HuH-7 (cell line): ENCODE results near the gene CSPG4.
"Not testable (repeated sequence)": the region's sequence is repeated elsewhere in the genome, so short reads cannot be mapped to it uniquely, and the experiment has no call there.

ENCODE experiments used
- DNase-seq: peaks from one replicate; pipeline ENCODE4 v3.0.0; 2011; ENCODE audit warnings: low spot score

CSPG4 gene, protein sequence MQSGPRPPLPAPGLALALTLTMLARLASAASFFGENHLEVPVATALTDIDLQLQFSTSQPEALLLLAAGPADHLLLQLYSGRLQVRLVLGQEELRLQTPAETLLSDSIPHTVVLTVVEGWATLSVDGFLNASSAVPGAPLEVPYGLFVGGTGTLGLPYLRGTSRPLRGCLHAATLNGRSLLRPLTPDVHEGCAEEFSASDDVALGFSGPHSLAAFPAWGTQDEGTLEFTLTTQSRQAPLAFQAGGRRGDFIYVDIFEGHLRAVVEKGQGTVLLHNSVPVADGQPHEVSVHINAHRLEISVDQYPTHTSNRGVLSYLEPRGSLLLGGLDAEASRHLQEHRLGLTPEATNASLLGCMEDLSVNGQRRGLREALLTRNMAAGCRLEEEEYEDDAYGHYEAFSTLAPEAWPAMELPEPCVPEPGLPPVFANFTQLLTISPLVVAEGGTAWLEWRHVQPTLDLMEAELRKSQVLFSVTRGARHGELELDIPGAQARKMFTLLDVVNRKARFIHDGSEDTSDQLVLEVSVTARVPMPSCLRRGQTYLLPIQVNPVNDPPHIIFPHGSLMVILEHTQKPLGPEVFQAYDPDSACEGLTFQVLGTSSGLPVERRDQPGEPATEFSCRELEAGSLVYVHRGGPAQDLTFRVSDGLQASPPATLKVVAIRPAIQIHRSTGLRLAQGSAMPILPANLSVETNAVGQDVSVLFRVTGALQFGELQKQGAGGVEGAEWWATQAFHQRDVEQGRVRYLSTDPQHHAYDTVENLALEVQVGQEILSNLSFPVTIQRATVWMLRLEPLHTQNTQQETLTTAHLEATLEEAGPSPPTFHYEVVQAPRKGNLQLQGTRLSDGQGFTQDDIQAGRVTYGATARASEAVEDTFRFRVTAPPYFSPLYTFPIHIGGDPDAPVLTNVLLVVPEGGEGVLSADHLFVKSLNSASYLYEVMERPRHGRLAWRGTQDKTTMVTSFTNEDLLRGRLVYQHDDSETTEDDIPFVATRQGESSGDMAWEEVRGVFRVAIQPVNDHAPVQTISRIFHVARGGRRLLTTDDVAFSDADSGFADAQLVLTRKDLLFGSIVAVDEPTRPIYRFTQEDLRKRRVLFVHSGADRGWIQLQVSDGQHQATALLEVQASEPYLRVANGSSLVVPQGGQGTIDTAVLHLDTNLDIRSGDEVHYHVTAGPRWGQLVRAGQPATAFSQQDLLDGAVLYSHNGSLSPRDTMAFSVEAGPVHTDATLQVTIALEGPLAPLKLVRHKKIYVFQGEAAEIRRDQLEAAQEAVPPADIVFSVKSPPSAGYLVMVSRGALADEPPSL (N-terminal part only)

DNA sequence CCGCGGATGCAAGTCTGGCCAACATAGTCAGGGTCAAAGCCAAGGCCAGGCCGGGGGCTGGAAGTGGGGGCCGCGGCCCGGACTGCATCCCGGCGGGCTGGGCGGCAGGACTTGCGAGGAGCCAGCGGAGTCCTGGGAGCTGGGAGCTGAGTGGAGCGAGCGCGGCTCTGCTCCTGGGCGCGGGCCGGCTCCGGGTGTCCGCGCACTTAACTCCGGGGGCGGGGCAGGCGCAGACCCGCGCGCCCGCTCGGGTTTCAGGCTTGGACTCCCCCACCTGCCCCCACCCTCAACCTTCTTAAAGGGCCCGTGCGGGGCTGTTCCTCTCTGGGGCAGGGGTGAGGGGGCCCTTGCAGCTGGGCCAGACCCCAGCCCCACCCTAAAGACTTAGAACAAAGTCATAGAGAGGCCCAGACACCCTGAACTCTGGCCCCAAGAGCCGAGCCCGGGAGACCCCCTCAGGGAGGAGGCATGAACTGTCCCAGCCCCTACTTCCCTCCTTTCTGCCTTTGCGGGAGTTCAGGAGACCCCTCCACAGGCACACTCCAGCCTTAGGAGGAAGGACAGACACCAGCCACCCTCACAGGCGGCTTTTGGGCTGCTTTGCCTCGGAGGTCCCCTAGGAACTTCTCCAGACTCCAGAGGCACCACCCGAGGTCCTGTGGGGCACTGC lies at the start of gene CSPG4:
Gene CSPG4 (minus strand): TSS at position 181 of the 670 bp plus-strand sequence. CDS start 93 bp downstream, at position 88.
- peak; percentile 83 for DNase-seq

DNA sequence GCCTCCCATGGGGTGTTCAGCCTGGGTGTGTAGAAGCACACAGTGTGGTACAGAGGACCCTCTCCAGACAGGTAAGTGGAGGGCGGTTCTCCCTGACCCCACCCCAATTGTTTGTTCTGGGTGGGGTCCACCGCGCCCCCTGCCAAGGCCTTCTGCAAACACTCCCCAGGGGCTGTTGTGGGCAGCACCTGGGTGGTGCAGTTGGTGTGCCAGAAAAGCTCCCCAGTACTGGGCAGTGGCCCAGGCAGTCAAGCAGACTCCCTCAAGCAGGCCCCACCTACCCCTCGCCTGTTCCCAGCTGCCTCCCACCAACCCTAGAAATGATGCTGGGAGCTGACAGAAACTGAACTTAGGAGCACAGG lies 49.7 kb upstream of the CSPG4 start:
- not testable (repeated sequence) for DNase-seq

DNA sequence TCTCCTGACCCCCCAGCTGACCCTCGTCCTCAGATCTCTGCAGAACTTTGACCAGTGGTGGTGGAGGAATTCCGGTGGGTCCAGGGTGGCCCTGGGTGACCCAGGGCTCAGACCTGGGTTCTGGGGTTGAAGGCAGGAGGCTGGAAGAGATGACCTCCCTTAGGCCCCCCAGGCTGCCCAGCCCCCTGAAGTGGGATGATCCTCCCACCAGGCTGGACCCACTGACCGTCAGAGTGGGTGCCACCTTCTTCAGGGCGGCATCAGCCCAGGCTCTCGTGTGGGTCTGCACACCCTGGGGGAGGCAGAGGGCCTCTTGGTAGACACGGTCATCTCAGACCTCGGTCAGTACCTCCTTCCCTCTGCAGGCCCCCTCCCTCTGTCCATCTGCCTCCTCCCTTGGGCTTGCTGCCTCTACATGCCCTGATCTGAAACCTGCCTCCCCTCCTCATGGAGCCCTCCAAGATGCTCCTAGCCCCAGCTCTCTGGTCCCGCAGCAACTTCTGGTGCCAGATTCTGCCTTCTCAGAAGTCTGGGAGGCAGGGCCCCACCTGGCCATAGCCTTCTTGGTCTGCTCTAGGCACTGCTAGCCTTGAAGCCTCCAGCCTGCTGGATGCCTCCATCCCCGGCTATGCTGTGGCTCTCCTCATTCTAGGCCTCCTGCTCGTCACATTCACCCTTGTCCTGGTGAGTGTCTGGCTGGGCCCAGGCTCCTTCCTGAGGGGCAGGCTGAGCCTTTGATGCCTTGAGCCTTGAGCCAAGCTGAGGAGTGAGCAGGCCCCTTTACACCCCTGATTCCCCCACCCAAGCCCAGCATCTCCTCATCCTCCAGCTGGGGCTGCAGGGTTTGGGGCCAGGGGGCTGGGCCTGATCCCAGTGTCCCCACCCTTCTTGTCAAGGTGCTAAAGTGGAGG lies 49.1 kb upstream of the CSPG4 start:
- DNase-seq, result no peak

- no peak for DNase-seq
Measured at GRCh38 chr15:75760704-75761435, 48.2 kb upstream of the CSPG4 start.

GRCh38 chr15:75760131-75760520 lies 47.5 kb upstream of the CSPG4 start:
- not testable (repeated sequence) for DNase-seq

DNA sequence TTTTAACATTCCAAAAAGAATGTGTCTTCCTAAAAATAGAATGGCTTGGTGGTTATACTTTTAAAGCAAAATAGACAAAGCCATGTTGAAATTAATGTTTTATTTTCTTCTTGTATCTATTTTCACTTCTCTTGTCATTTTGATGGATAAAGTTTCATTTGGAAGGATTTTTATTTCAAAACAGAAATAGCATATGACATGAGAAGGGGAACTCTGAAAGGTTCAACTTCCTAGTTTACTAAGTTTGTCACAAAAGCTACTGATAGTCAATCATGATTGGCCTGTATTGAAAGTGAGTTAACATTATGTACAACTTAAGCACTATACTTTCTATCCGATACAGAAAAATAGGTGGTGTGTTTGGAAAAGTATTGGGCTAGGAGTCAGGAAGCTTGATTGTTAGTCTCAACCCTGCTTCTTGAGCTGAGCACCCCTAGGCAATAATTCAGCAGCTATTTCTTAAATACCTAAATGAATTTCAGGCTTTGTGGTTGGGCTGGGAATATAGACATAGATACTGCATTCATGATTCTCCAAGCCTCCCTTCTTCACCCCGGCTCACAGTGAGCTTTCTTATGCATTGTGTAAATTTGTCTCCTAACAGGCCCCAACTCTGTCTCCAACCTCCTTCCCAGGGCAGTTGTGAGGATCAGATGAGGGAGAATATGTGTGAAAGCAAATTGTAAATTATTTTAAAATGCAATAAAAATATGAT lies 46.9 kb upstream of the CSPG4 start:
- DNase-seq, result no peak

- DNase-seq, result peak; percentile 95
Measured at GRCh38 chr15:75758071-75758872, 45.6 kb upstream of the CSPG4 start.

DNA sequence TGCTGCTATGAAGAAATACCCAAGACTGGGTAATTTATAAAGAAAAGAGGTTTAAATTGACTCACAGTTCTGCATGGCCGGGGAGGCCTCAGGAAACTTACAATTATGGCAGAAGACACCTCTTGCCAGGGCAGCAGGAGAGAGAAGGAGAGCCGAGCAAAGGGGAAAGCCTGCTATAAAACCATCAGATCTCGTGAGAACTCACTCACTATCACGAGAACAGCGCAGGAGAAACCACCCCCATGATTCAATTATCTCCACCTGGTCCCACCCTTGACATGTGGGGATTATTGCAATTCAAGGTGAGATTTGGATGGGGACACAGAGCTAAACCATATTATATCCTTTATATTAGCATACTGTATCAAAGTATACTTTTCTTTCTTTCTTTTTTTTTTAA lies 42.2 kb upstream of the CSPG4 start:
- DNase-seq, result not testable (repeated sequence)

DNA sequence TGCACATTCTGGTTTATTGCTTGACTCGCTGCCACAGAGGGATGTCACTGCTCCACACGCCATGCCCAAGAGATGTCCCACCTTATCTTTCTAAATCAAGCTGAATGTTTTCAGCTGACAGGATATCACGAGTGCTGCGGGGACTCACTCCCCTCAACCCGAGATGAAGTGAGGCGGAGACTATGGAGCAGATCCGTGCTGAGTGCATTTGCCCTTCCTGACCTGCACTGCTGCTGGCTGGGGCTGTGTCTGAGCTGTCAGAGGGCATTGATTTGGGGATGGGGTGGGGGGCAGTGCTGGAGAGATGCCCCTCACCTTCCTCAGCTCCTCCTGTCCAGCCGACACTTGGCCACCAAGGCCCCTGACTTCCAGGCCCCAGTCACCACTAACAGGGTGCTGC lies 40.5 kb upstream of the CSPG4 start:
- no peak for DNase-seq

DNA sequence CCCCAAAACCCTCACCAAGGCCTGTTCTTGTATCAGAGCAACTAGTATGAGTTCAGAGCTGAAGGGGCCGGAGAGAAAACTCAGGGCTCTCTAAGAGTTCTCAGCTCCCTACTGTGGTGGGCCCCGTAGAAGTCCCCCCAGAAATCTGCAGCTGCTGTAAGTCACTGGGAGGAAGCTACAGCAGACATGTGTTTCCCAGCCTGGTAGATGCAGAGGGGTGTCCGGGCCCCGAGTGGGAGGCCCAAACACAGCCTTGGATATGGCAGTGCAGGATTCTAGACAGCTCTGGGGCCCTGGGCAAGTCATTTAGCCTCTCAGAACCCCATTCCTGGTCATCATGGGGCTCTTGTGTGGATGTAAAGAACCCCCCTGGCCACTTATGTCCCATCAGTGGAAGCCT lies 39.2 kb upstream of the CSPG4 start:
- DNase-seq, result no peak

DNA sequence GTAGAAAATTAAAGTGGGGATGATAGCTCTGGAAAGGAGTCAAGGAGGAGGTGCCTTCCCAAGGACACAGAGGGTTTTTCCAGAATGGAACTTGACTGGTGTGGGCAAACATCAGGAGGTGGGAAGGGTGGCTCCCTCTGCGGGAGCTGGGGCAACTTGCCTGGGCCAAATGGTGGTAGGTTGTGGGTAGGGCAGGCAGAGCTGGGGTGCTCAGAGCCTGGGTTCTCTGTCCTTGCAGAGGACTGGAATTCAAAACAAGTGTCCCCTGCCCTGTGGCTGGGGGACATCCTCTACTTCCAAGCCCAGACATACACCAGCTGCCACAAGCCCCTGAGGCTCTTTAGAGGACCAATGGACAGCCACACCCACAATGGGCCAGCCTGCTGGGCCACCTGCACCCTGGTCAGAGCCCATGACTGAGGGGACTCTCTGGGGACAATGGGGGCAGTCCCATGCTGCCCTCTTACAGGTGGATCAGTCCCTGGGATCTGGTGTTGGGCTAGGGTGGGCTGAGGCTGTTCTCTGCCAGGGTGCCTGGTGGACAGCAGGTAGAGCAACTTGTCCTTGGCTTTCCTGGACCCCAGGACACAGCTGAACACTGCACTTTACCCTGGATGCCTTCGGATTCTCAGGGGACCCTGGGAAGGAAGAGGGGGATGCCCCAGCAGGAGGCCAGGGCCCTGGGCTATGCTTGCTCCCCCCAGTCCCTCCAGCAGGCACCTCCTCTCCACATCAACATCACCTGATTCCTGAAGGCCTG lies 38.6 kb upstream of the CSPG4 start:
- no peak for DNase-seq

DNA sequence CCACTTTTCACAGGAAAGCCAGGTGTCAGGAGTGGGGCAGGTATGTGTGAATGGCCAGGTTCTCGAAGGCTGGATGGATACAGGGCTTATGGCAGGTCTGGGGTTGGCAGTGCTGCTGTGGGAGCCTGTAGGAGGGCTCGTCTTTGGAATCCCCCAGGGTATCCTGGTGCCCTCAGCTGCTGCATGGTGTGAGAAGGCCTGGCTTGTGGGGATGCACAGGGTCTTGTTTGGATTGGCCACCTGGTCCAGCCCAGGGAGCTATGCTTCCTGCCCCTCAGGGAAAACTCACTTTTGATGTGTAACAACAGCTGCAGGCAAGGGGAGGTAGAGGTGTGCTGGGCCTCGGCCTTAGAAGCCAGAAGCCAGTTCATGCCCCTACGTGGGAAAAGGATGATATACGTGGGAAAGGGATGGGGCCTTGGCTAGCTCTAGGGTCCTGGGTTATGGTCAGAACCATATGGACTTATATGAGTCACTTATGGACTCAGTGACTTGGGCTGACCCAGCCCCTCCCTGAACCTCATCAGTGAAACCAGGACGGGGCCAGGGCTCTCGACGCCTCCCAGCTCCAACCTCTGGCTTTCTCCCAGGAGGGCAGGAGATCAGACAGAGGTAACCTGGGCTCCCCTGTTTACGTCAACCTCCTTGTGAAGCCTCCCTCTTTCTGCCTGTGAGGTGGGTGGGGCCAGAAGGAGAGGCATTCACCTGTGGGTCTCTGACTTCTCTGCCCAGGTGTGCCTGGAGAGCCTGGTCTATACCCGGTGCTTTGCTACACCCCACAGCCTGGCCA lies 37.8 kb upstream of the CSPG4 start:
- no peak for DNase-seq

DNA sequence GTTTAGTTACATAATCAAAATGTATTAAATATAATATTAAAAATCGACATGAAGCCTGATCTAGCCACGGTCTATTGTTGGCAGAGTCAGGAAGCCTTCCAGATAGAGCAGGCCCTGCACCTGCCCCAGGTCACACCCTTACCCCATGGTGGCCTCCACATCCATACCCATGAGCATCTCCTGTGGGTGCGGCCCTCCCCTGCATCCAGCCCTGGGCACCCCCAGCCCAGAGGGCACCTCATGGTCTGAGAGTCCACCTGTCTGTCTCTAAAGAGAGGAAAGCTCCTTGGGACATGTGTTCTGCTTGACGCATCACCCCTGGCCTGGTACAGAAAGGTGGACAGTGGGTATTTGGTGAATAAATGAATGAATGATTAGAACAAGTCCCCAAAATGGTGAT lies 37.2 kb upstream of the CSPG4 start:
- no peak for DNase-seq

DNA sequence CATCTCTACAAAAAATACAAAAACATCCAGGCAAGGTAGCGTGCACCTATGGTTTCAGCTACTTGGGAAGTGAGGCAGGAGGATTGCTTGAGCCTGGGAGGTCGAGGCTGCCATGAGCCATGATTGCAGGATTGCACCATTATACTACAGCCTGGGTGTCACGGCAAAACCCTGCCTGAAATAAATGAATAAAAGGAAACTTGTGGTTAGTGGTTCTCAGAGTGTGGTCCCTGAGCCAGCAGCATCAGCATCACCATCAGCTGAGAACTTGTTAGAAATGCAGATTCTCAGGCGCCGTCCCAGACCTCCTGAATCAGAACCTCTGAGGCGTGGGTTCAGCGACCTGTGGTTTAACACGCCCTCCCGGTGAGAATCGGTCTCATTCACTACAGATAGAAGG lies 36.2 kb upstream of the CSPG4 start:
- DNase-seq, result not testable (repeated sequence)

- not testable (repeated sequence) for DNase-seq
Measured at GRCh38 chr15:75747121-75747520, 34.5 kb upstream of the CSPG4 start.

GRCh38 chr15:75745305-75745704 lies 32.7 kb upstream of the CSPG4 start:
- no peak for DNase-seq

DNA sequence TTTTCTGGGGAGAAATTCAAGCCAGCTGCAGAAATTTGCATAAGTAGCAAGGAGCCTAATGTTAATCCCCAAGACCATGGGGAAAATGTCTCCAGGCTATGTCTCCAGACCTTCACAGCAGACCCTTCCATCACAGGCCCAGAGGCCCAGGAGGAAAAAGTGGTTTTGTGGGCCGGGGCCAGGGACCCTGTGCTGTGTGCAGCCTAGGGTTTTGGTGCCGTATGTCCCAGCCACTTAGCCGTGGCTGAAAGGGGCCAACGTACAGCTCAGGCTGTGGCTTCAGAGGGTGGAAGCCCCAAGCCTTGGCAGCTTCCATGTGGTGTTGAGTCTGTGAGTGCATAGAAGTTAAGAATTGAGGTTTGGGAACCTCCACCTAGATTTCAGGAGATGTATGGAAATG lies 29.7 kb upstream of the CSPG4 start:
- DNase-seq, result not testable (repeated sequence)
